ENCODE results near the gene CTIF. TPM values are rescaled to one million over a fixed set of nuclear protein-coding genes. Genes with fewer than 3 reads are reported as not detected.
A peak's percentile ranks its signal among the peaks of the same experiment; 100 is the strongest.

CTIF gene
- total and polyA plus RNA-seq, 2 experiments from 2014 or later = 8.6 to 14.4 TPM

DNA sequence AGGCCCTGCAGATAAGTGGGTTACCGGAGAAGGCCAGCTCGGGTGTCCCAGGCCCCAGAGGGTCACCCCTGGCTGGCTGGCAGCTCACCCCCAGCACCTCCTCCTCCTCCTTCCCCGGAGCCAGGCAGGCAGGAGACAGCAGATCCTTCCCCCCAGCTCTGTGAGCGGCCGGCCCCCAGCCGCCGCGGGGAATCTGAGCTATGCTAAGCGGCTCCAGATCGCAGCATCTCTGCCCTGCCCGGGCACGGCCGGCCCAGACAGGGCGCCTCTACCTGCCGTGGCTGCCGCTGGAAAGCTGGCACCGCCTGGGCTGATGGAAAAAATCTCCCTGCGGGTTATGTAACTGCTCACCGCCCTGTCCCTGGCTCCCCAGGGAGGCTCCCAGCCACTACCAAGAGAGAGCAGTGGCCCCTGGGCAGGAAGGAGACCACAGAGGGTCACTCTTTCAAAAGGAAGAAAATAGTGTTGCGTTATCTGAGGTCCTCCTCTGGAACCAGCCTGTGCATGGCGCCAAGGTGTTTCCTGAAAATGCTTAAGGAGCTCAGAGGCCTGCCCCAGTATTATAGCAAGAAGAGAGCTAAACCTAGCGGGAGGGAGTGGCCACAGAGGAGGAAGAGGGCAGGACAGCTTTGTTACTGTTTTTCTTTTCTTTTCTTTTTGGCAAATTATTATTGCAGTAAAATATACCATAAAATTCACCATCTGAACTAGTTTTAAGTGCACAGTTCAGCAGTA lies 233.0 kb downstream of the CTIF start:
- Mint-ChIP-seq H3K27me3 (ENCODE audit: insufficient read depth, low read depth, poor library complexity) (peaks cover 11% of the 10 kb centered on the region), H3K4me3 (no peak overlapping the region), H3K4me1 (peaks cover 7% of the 10 kb centered on the region), H3K36me3 (ENCODE audit: low read depth) (no peaks in the 10 kb centered on the region), H3K27ac (no peak overlapping the region), H3K9me3 (no peaks in the 10 kb centered on the region; the same call in 2 of the 3 replicates)
- Histone ChIP-seq H2AFZ (no peak overlapping the region), H3K9me2 (ENCODE audit: insufficient read depth) (peaks cover 4% of the 10 kb centered on the region; the same call in 1 of the 2 replicates), H3K27me3 (ENCODE audit: insufficient read depth) (no peaks in the 10 kb centered on the region), H3K4me2 (no peak overlapping the region), H3K36me3 (ENCODE audit: insufficient read depth) (no peaks in the 10 kb centered on the region), H3F3A (replicated peaks; ENCODE audit: low read depth) (no peaks in the 10 kb centered on the region), H3K4me3 (no peak overlapping the region), H3K79me2 (replicated peaks; ENCODE audit: insufficient read depth) (0 out of 2 replicates have a peak, but pooled peaks cover 3% of the 10 kb centered on the region), H3K4me1 (ENCODE audit: insufficient read depth) (no peaks in the 10 kb centered on the region), H3K27ac (ENCODE audit: low read depth) (no peak overlapping the region), H4K20me1 (replicated peaks; ENCODE audit: insufficient read depth) (no peaks in the 10 kb centered on the region; the same call in 1 of the 2 replicates)
- DNase-seq (ENCODE audit: low spot score) (no peak), ATAC-seq (peak; percentile 58)
- no peak for TF ChIP-seq EZH2phosphoT487 (IDR thresholded peaks at IDR 0.05; ENCODE audit: unreplicated experiment)
- TF ChIP-seq, protein P1, sequence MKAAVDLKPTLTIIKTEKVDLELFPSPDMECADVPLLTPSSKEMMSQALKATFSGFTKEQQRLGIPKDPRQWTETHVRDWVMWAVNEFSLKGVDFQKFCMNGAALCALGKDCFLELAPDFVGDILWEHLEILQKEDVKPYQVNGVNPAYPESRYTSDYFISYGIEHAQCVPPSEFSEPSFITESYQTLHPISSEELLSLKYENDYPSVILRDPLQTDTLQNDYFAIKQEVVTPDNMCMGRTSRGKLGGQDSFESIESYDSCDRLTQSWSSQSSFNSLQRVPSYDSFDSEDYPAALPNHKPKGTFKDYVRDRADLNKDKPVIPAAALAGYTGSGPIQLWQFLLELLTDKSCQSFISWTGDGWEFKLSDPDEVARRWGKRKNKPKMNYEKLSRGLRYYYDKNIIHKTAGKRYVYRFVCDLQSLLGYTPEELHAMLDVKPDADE (IDR thresholded peaks at IDR 0.05) = no peak
- TF ChIP-seq JUNB (IDR thresholded peaks at IDR 0.05; ENCODE audit: unreplicated experiment) = no peak
- TF ChIP-seq NANOG (IDR thresholded peaks at IDR 0.05; ENCODE audit: borderline replicate concordance) = no peak
- no peak for TF ChIP-seq STAT1 (IDR thresholded peaks at IDR 0.05; ENCODE audit: unreplicated experiment)
- TF ChIP-seq, protein P2, sequence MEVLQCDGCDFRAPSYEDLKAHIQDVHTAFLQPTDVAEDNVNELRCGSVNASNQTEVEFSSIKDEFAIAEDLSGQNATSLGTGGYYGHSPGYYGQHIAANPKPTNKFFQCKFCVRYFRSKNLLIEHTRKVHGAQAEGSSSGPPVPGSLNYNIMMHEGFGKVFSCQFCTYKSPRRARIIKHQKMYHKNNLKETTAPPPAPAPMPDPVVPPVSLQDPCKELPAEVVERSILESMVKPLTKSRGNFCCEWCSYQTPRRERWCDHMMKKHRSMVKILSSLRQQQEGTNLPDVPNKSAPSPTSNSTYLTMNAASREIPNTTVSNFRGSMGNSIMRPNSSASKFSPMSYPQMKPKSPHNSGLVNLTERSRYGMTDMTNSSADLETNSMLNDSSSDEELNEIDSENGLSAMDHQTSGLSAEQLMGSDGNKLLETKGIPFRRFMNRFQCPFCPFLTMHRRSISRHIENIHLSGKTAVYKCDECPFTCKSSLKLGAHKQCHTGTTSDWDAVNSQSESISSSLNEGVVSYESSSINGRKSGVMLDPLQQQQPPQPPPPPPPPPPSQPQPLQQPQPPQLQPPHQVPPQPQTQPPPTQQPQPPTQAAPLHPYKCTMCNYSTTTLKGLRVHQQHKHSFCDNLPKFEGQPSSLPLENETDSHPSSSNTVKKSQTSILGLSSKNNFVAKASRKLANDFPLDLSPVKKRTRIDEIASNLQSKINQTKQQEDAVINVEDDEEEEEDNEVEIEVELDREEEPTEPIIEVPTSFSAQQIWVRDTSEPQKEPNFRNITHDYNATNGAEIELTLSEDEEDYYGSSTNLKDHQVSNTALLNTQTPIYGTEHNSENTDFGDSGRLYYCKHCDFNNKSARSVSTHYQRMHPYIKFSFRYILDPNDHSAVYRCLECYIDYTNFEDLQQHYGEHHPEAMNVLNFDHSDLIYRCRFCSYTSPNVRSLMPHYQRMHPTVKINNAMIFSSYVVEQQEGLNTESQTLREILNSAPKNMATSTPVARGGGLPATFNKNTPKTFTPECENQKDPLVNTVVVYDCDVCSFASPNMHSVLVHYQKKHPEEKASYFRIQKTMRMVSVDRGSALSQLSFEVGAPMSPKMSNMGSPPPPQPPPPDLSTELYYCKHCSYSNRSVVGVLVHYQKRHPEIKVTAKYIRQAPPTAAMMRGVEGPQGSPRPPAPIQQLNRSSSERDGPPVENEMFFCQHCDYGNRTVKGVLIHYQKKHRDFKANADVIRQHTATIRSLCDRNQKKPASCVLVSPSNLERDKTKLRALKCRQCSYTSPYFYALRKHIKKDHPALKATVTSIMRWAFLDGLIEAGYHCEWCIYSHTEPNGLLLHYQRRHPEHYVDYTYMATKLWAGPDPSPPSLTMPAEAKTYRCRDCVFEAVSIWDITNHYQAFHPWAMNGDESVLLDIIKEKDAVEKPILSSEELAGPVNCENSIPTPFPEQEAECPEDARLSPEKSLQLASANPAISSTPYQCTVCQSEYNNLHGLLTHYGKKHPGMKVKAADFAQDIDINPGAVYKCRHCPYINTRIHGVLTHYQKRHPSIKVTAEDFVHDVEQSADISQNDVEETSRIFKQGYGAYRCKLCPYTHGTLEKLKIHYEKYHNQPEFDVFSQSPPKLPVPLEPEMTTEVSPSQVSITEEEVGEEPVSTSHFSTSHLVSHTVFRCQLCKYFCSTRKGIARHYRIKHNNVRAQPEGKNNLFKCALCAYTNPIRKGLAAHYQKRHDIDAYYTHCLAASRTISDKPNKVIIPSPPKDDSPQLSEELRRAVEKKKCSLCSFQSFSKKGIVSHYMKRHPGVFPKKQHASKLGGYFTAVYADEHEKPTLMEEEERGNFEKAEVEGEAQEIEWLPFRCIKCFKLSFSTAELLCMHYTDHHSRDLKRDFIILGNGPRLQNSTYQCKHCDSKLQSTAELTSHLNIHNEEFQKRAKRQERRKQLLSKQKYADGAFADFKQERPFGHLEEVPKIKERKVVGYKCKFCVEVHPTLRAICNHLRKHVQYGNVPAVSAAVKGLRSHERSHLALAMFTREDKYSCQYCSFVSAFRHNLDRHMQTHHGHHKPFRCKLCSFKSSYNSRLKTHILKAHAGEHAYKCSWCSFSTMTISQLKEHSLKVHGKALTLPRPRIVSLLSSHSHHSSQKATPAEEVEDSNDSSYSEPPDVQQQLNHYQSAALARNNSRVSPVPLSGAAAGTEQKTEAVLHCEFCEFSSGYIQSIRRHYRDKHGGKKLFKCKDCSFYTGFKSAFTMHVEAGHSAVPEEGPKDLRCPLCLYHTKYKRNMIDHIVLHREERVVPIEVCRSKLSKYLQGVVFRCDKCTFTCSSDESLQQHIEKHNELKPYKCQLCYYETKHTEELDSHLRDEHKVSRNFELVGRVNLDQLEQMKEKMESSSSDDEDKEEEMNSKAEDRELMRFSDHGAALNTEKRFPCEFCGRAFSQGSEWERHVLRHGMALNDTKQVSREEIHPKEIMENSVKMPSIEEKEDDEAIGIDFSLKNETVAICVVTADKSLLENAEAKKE (CRISPR knock-in tag; IDR thresholded peaks at IDR 0.05) = no peak
- TF ChIP-seq EZH2 (IDR thresholded peaks at IDR 0.05; ENCODE audit: low read depth, unreplicated experiment) = no peak
- TF ChIP-seq ZNF114 (CRISPR knock-in tag; IDR thresholded peaks at IDR 0.05) = no peak
- TF ChIP-seq, protein P3, sequence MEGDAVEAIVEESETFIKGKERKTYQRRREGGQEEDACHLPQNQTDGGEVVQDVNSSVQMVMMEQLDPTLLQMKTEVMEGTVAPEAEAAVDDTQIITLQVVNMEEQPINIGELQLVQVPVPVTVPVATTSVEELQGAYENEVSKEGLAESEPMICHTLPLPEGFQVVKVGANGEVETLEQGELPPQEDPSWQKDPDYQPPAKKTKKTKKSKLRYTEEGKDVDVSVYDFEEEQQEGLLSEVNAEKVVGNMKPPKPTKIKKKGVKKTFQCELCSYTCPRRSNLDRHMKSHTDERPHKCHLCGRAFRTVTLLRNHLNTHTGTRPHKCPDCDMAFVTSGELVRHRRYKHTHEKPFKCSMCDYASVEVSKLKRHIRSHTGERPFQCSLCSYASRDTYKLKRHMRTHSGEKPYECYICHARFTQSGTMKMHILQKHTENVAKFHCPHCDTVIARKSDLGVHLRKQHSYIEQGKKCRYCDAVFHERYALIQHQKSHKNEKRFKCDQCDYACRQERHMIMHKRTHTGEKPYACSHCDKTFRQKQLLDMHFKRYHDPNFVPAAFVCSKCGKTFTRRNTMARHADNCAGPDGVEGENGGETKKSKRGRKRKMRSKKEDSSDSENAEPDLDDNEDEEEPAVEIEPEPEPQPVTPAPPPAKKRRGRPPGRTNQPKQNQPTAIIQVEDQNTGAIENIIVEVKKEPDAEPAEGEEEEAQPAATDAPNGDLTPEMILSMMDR (conservative IDR thresholded peaks at IDR 0.05; ENCODE audit: low read depth in 2 of 2) = no peak
